Measurements from ENCODE around the gene GABRB3. TPM values are rescaled to one million over a fixed set of nuclear protein-coding genes. Genes with fewer than 3 reads are reported as not detected.

GABRB3 gene
- total RNA-seq, 4 donors from 2014 or later = under 0.01 to 1.9 (median 0.77) TPM

DNA sequence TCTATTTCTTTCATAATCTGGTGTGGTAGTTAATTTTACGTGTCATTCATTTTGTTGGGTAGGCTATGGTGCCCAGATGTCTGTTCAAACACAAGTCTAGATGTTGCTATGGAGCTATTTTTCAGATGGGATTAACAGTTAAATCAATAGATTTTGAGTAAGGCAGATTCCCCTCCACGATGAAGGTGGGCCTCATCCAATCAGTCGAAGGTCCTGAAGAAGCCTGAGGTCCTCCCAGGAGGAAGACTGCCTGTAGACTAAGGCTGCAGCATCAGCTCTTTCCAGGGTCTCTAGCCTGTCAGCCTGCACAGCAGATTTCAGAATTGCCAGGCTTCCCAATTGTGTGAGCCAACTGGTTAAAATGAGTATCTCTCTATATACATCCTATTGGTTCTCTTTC, 92.9 kb downstream of the GABRB3 start:
- TF ChIP-seq, protein P1, sequence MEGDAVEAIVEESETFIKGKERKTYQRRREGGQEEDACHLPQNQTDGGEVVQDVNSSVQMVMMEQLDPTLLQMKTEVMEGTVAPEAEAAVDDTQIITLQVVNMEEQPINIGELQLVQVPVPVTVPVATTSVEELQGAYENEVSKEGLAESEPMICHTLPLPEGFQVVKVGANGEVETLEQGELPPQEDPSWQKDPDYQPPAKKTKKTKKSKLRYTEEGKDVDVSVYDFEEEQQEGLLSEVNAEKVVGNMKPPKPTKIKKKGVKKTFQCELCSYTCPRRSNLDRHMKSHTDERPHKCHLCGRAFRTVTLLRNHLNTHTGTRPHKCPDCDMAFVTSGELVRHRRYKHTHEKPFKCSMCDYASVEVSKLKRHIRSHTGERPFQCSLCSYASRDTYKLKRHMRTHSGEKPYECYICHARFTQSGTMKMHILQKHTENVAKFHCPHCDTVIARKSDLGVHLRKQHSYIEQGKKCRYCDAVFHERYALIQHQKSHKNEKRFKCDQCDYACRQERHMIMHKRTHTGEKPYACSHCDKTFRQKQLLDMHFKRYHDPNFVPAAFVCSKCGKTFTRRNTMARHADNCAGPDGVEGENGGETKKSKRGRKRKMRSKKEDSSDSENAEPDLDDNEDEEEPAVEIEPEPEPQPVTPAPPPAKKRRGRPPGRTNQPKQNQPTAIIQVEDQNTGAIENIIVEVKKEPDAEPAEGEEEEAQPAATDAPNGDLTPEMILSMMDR (IDR thresholded peaks at IDR 0.05; ENCODE audit: low read depth) = no peak

DNA sequence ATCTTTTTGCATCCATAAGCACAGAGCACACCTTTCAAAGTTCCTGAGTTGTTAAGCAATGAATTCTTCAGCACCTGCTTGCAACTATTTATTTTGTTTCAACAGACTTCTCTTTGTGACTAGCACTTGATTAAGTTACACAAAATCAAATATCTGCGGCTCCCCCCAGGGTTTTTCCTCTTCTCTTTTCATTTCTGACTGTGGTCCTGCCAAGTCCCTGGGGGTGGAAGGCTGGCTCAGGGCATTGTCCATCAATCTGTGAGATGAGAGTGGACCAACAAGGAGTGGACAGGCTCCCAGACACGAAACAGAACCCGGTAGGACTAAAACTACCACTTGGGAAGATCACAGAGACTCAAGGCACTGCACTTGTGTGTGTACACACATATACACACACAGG, 96.8 kb downstream of the GABRB3 start:
- TF ChIP-seq, protein P1 (IDR thresholded peaks at IDR 0.05; ENCODE audit: low read depth) = no peak

DNA sequence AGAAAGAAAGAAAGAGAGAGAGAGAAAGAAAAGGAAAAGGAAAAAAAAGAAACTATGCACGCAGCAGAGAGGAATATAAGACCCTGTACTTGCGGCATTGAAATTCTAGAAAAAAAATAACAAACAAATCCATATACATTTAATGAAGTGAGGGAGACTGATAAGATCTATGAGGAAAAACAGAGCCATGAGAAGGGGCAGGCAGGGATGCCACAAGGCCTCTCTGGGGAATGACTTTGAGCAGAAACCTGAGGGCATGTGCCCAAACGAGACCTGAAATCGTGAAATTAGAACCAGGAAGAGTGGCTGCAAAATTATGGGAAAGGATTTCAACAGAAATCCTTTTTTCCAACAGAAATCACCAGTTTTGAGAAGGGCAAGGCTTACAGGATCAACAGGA, 98.4 kb downstream of the GABRB3 start:
- TF ChIP-seq, protein P1 (IDR thresholded peaks at IDR 0.05; ENCODE audit: low read depth) = no peak

DNA sequence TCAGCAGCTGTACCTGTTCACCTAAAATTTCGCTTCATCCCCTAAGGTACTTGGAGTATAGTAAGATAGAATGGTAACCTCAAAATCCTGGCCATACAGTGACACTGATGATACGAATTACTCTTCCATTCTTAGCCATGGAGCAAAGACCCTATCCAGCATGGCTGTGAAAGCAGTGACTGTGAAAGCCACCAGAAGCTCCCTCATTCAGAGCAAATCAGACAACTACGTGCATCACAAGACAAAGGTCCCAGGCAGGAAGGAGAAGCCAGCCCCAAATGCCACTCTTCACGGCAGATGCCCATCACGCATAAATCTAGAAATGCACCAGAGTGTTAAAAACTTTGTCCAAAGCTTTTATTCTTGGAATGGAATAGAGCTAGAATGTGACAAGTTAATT, 99.4 kb downstream of the GABRB3 start:
- TF ChIP-seq, protein P1 (IDR thresholded peaks at IDR 0.05; ENCODE audit: low read depth) = no peak

DNA sequence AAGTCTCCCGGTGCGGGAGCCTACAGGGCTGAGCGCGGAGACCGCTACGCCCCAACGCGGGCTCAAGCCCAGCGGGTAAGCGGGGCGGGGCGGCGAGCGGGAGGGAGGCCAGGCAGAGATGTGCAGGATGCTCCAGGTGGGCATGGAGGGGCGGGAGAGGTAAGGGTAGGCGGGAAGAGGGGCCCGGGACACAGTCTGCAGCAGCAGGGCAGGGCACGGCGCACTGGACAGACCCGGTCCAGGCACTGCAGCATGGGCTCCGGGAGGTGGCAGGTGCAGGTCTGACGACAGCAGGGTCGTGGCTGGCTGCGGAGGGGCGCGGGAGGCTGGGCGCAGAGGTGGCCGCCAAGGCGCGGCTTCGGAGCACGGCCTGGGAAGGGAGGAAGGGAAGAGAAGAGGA, 102.8 kb downstream of the GABRB3 start:
- TF ChIP-seq, protein P1 (IDR thresholded peaks at IDR 0.05; ENCODE audit: low read depth) = no peak

DNA sequence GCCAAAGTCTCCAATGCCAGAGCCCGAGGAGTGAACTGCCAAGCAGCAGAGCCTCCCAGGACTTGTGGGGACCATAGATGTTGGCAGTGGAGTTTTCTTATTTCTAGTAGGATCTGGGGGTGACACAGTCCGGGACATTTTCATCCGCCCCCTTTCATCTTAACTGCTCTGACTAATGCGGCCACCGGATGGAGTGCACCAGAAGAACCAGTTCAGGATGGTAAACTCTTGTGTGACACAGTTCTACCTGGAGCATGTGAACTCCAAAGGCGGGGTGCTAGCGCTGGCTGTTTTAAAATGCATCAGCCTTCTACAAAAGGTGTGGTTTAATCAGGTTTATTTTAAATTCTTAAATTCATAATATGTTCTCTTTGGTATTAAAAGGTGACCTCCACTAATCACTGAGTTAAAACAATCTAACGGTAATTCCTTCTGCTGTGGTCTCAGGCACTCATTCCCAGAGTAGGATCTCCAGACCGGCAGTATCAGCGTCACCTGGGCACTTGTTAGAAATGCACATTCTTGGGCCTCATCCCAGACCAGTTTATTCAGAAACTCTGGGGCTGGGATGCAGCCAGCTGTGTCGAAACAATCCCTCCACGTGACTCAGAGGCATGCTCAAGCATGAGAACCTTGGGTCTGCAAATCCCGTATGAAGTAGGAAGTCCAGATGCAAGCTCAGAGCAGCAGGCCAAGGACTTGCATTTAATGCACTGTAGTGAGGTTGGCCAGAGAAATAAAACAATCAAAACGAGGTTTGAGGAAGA, 105.5 kb downstream of the GABRB3 start:
- TF ChIP-seq, protein P1 (IDR thresholded peaks at IDR 0.05; ENCODE audit: low read depth) = no peak

DNA sequence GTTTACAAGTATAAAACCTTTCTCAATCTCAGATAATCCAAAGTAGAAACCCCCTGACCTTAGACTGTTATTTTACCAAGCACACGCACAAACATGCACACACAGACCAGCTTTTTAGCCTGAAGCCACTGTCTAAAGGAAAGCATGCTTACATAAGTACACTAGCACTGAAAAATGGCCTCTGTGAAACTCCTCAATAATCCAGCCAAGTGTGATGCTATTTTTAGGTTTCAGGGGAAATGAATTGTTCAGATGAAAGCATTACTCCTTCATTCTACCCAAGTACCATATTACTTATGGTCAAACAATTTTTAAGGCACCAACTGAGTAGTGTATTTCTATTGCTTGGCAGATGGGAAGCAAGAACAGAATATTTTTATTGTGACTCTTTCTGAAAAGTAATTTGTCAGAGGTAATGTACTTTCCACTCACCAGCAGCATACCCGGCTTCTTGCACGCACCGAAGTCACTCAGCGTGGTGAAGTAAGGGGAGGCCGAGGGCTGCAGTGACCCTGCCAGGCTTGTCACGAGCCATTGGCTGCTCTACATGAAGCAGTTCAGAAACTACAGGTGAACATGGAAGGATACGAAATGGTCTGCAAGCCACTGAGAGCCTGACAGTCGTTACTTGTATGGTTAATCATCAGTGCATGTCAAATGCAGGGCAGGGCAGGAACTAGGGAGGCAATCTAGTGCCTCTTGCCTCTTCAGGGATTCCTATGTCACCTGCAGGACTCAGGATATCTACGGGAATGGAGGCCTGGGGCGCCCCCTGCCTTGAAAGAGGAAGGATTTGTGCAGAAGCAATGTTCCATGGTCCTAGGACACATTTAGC, 106.7 kb downstream of the GABRB3 start:
- TF ChIP-seq, protein P1 (IDR thresholded peaks at IDR 0.05; ENCODE audit: low read depth) = no peak
